Measurements from ENCODE around the gene LRFN2. TPM values are rescaled to one million over a fixed set of nuclear protein-coding genes. Genes with fewer than 3 reads are reported as not detected.

LRFN2 gene
- total RNA-seq, 2 experiments from 2014 or later, result 0.08 TPM; not detected in 1

DNA sequence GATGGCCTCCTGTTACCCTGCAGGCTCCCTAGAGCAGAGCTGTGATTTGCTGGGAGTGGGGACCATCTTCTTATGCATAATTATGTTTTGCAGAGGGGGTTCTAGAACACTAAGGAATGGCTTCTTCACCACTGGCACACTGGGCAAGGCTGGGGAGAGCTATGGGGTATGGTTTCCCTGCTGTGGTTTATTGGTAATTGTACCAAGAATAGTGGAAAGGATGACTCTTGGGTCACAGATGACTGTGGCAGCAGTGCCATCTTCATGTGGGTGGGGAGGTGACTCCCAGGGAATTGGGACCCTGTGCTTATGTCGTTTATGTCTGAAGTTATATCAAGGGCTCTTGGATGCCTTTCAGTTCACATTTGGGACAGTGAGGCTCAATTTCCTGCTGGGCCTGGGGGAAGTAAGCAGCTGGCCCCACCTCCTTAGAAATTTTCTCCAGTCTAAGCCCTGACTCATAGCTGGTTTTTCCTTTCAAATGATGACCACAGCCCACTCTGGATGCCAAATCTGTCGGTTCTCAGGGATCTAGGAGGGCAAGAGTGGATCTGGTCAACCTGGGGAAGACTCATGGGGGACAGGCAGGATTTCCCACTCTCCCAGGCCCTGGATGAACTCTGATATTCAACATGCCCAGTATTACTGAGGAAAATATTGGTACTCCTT lies 230.8 kb downstream of the LRFN2 start:
- Mint-ChIP-seq H3K4me3 (no peak overlapping the region), H3K36me3 (ENCODE audit: low read depth) (no peaks in the 10 kb centered on the region), H3K4me1 (peaks cover 10% of the 10 kb centered on the region), H3K9me3 (no peaks in the 10 kb centered on the region), H3K27ac (no peak overlapping the region), H3K27me3 (peaks cover 3% of the 10 kb centered on the region)
- DNase-seq, result no peak
- ChIA-PET CTCF (interaction anchor here (1.0 kb wide), 1 partner anchor 8 kb away, joined by 3 read pairs; no protein-coding TSS in a partner anchor), POLR2A (no interaction called here)

DNA sequence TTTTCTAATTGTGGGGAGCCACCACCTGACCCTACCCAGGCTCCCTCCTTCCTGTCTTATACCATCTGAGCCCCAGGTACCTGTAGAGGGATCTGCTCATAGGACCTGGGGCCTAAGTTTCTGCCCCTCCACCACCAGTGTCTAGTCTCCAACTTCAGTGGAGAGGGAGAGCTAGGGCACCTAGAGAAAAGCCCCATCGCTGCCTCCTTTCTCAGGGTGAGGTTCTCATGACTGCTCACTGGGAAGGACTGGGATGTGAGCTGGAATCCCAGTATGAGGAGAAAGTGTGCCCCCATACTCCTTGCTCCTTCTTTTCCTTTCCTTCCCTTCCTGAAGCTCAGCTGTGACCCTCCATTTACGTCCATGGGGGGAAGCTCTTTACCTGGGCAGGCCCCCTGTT lies 231.6 kb downstream of the LRFN2 start:
- ChIA-PET CTCF (no interaction called here), POLR2A (no interaction called here)
- Mint-ChIP-seq H3K36me3 (ENCODE audit: low read depth) (no peaks in the 10 kb centered on the region), H3K9me3 (no peaks in the 10 kb centered on the region), H3K4me3 (no peak overlapping the region), H3K27me3 (peaks cover 2% of the 10 kb centered on the region), H3K27ac (no peak overlapping the region), H3K4me1 (peaks cover 10% of the 10 kb centered on the region)
- no peak for DNase-seq

GRCh38 chr6:40355066-40355465 lies 232.1 kb downstream of the LRFN2 start:
- no peaks in the 10 kb centered on the region for H3K36me3 Mint-ChIP-seq (ENCODE audit: low read depth)
- POLR2A ChIA-PET, result no interaction called here
- no peak overlapping the region for H3K4me3 Mint-ChIP-seq
- peaks cover 10% of the 10 kb centered on the region for H3K4me1 Mint-ChIP-seq
- CTCF ChIA-PET, result no interaction called here
- H3K27ac Mint-ChIP-seq, result no peak overlapping the region
- no peaks in the 10 kb centered on the region for H3K9me3 Mint-ChIP-seq
- DNase-seq, result no peak
- no peaks in the 10 kb centered on the region for H3K27me3 Mint-ChIP-seq

GRCh38 chr6:40353967-40354452 lies 233.2 kb downstream of the LRFN2 start:
- Mint-ChIP-seq H3K27ac (no peak overlapping the region), H3K36me3 (ENCODE audit: low read depth) (no peaks in the 10 kb centered on the region), H3K27me3 (no peaks in the 10 kb centered on the region)

DNA sequence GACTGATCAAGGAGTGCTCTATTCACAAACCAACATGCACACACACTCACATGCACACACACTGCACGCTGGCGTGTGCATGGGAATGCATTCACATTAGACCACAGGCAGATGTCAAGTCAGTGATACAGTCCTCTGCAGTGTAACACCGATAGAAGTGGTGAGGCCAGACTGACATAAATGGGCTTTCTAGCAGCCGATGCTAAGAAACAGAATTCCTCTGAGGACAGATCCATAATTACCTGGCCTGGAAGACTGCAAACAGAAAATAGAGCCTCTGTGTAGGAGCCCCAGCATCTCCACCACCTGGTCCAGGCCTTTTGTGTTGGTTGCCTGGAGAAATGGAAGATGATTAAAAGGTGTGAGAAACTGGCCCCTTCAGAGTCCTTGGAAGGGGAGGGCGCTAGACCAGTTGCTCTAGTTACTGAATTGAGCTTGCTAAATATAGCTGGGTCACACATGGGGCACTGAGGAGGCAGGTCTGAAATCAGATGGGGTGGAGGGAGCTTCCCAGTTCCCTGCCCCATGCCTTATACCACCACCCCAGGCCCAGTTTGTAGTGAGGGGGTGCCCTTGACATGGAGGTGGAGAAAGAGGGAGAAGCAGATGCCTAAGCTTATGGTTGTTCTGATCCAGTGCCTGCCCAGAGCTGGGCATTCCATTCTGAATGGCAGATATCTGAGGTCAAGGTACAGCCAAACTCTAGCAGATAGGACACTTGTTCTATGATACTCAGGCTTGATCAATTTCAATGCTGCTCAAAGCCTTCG lies 233.8 kb downstream of the LRFN2 start:
- ChIA-PET POLR2A (no interaction called here), CTCF (no interaction called here)
- H3K27me3 Mint-ChIP-seq, result no peaks in the 10 kb centered on the region
- H3K4me1 Mint-ChIP-seq, result peaks cover 10% of the 10 kb centered on the region
- DNase-seq, result no peak
- no peaks in the 10 kb centered on the region for H3K36me3 Mint-ChIP-seq (ENCODE audit: low read depth)
- no peak overlapping the region for H3K27ac Mint-ChIP-seq
- no peak overlapping the region for H3K4me3 Mint-ChIP-seq
- no peaks in the 10 kb centered on the region for H3K9me3 Mint-ChIP-seq

More at GRCh38 chr6:40353967-40354452, 233.2 kb downstream of the LRFN2 start:
- ChIA-PET POLR2A (no interaction called here), CTCF (no interaction called here)
- no peak for DNase-seq
- H3K4me1 Mint-ChIP-seq, result peaks cover 10% of the 10 kb centered on the region
- no peak overlapping the region for H3K4me3 Mint-ChIP-seq
- no peaks in the 10 kb centered on the region for H3K9me3 Mint-ChIP-seq

- no peaks in the 10 kb centered on the region for H3K9me3 Mint-ChIP-seq
- no peak for DNase-seq
- ChIA-PET CTCF (no interaction called here), POLR2A (no interaction called here)
- H3K27ac Mint-ChIP-seq, result no peak overlapping the region
- H3K27me3 Mint-ChIP-seq, result no peaks in the 10 kb centered on the region
- H3K4me1 Mint-ChIP-seq, result peaks cover 10% of the 10 kb centered on the region
- H3K36me3 Mint-ChIP-seq (ENCODE audit: low read depth), result no peaks in the 10 kb centered on the region
- no peak overlapping the region for H3K4me3 Mint-ChIP-seq
Measured at GRCh38 chr6:40352527-40353170, 234.5 kb downstream of the LRFN2 start.

DNA sequence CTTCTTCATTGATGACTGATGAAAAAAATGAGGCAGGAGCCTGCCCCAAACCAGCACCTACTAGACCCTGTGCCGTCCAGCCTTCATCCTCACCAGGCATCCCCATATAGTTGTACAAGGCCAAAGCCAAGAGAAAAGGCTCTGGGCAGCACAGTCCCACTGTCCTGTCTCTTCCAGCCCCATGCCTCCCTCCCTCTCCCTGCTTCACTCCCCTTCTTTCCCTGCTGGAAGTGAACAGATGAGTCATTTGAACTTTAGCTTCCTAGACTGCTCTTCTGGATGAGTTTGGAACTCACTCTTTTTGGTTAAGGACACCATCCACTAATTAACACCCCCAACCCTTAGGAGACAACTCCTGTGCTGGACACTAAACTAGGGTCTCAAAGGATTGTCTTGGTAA lies 235.2 kb downstream of the LRFN2 start:
- Mint-ChIP-seq H3K27ac (no peak overlapping the region), H3K4me3 (no peak overlapping the region), H3K9me3 (no peaks in the 10 kb centered on the region), H3K36me3 (ENCODE audit: low read depth) (no peaks in the 10 kb centered on the region), H3K4me1 (peaks cover 10% of the 10 kb centered on the region), H3K27me3 (no peaks in the 10 kb centered on the region)
- POLR2A ChIA-PET, result no interaction called here
- CTCF ChIA-PET, result no interaction called here
- DNase-seq, result no peak

DNA sequence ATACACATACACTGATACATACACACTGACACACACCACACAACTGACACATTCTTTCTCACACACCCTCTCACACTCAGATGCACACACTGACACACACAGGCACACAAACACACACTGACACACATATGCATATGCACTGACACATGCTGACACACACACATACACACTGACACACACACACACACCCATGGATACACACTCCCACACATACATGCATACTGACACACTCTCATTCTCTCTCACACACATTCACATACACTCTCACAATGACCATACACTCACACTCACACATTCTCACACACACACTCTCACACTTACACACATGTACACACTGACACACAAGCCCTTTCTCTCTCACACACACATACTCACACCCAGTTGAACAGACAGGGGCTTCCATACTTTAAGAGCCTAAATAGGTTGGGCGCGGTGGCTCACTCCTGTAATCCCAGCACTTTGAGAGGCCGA lies 236.4 kb downstream of the LRFN2 start:
- POLR2A ChIA-PET, result no interaction called here
- no peak for DNase-seq
- no peak overlapping the region for H3K4me3 Mint-ChIP-seq
- H3K27me3 Mint-ChIP-seq, result no peaks in the 10 kb centered on the region
- H3K36me3 Mint-ChIP-seq (ENCODE audit: low read depth), result no peaks in the 10 kb centered on the region
- no peak overlapping the region for H3K27ac Mint-ChIP-seq
- H3K9me3 Mint-ChIP-seq, result no peaks in the 10 kb centered on the region
- CTCF ChIA-PET, result no interaction called here
- H3K4me1 Mint-ChIP-seq, result peaks cover under 1% of the 10 kb centered on the region

GRCh38 chr6:40349901-40350746 lies 237.0 kb downstream of the LRFN2 start:
- no peaks in the 10 kb centered on the region for H3K36me3 Mint-ChIP-seq (ENCODE audit: low read depth)
- no peak overlapping the region for H3K27ac Mint-ChIP-seq
- H3K4me1 Mint-ChIP-seq, result no peaks in the 10 kb centered on the region
- no peaks in the 10 kb centered on the region for H3K9me3 Mint-ChIP-seq
- no peak overlapping the region for H3K4me3 Mint-ChIP-seq
- H3K27me3 Mint-ChIP-seq, result no peaks in the 10 kb centered on the region
- no peak for DNase-seq
- ChIA-PET POLR2A (no interaction called here), CTCF (no interaction called here)

DNA sequence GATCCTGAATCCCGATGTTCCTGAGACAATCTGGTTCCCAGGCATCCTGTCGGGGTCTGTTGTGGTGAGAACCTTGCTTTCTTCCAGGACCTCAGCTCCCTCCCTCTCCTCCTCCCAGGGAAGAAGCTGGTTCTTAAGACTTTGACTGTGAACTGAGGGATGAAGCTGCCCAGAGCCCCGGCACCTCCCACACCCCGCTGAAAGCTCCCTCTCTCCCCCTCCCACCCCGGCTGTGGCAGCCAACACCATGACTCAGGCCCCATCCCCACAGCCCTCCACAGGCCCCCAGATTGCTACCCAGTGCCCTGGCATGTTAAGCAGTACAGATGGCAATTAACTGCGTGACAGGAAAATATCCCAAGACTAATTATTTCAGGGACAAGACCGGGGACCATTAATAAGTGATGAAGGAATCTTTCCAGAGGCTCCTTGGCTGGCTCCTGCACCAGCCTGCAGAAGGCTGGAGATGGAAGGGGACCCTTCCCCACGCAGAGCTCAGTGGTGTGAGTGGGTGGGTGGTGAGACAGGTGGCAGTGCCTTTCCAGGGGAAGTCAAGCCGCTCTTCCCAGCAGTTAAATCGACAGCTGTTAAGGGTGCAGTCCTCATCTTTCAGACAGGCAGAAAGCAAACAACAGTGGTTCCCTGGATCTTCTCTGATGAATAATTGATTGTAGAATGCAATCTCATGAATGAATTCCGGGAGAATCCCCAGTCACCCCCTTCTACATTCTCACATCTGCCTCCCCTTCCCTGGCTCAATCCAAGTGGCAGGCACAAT lies 237.9 kb downstream of the LRFN2 start:
- no peak overlapping the region for H3K27ac Mint-ChIP-seq
- no peak overlapping the region for H3K4me3 Mint-ChIP-seq
- no peaks in the 10 kb centered on the region for H3K36me3 Mint-ChIP-seq (ENCODE audit: low read depth)
- DNase-seq, result no peak
- H3K4me1 Mint-ChIP-seq, result no peaks in the 10 kb centered on the region
- CTCF ChIA-PET, result interaction anchor here (1.0 kb wide), 1 partner anchor 8 kb away, joined by 3 read pairs; no protein-coding TSS in a partner anchor
- POLR2A ChIA-PET, result no interaction called here
- H3K27me3 Mint-ChIP-seq, result no peaks in the 10 kb centered on the region
- no peaks in the 10 kb centered on the region for H3K9me3 Mint-ChIP-seq

- no peaks in the 10 kb centered on the region for H3K36me3 Mint-ChIP-seq (ENCODE audit: low read depth)
- no peaks in the 10 kb centered on the region for H3K4me1 Mint-ChIP-seq
- no peak overlapping the region for H3K27ac Mint-ChIP-seq
- POLR2A ChIA-PET, result no interaction called here
- DNase-seq, result no peak
- CTCF ChIA-PET, result interaction anchor here (1.0 kb wide), 1 partner anchor 9 kb away, joined by 3 read pairs; no protein-coding TSS in a partner anchor
- H3K9me3 Mint-ChIP-seq, result no peaks in the 10 kb centered on the region
- no peaks in the 10 kb centered on the region for H3K27me3 Mint-ChIP-seq
- no peak overlapping the region for H3K4me3 Mint-ChIP-seq
Measured at GRCh38 chr6:40348591-40348990, 238.6 kb downstream of the LRFN2 start.

- DNase-seq, result no peak
- Mint-ChIP-seq H3K9me3 (no peaks in the 10 kb centered on the region), H3K36me3 (ENCODE audit: low read depth) (no peaks in the 10 kb centered on the region), H3K4me1 (no peaks in the 10 kb centered on the region), H3K27ac (no peak overlapping the region), H3K4me3 (no peak overlapping the region), H3K27me3 (no peaks in the 10 kb centered on the region)
- ChIA-PET CTCF (no interaction called here), POLR2A (no interaction called here)
Measured at GRCh38 chr6:40347571-40348011, 239.6 kb downstream of the LRFN2 start.

Measured in activated CD4-positive, alpha-beta memory T cell treated with anti-CD3 and anti-CD28 coated beads, Interleukin-2, amount 10 ng/mL, durations not matched to agents 7 days and 5 days (primary cell).